NCI-H524 treated with DMSO at 0.1 percent for 48 hours (cell line): ENCODE results near the gene MLXIPL.
"Not testable (repeated sequence)": the region's sequence is repeated elsewhere in the genome, so short reads cannot be mapped to it uniquely, and the experiment has no call there.

Source experiments
- DNase-seq: peaks from one replicate; lab custom pipeline; 2025; lab: John Stamatoyannopoulos, UW

Gene MLXIPL, protein sequence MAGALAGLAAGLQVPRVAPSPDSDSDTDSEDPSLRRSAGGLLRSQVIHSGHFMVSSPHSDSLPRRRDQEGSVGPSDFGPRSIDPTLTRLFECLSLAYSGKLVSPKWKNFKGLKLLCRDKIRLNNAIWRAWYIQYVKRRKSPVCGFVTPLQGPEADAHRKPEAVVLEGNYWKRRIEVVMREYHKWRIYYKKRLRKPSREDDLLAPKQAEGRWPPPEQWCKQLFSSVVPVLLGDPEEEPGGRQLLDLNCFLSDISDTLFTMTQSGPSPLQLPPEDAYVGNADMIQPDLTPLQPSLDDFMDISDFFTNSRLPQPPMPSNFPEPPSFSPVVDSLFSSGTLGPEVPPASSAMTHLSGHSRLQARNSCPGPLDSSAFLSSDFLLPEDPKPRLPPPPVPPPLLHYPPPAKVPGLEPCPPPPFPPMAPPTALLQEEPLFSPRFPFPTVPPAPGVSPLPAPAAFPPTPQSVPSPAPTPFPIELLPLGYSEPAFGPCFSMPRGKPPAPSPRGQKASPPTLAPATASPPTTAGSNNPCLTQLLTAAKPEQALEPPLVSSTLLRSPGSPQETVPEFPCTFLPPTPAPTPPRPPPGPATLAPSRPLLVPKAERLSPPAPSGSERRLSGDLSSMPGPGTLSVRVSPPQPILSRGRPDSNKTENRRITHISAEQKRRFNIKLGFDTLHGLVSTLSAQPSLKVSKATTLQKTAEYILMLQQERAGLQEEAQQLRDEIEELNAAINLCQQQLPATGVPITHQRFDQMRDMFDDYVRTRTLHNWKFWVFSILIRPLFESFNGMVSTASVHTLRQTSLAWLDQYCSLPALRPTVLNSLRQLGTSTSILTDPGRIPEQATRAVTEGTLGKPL

DNA sequence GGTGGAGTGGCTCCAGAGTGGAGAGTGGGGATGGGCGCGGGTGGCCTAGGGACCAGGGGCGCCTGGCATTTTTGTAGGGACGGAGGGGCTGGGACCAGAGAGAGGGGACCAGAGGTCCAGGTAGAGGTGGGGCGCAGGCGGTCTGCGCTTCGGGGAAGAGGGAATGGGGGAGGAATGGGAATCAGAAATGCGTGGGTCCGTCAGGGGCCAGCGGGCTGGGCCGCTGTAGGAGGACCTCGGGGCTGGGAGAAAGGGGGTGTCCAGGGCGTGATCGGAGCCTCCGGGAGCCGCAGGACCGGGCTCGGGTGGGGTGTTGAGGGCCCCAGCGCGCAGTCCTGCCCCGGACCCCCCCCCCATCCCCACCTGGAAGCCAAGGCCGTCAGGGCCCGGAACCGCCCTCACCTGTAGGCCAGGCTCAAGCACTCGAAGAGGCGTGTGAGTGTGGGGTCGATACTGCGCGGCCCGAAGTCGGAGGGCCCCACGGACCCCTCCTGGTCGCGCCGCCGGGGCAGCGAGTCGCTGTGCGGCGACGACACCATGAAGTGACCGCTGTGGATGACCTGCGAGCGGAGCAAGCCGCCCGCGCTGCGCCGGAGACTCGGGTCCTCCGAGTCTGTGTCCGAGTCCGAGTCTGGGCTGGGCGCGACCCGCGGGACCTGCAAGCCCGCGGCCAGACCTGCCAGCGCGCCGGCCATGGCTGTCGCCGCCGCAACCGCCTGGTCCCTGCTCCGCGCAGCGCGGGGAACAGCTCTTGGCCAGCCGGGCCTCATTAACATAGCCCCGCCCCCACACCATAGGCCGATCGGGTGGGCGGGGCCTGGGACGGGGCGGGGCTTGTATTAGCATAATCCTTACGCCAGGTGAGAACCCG is at the start of gene MLXIPL:
MLXIPL (minus strand) TSS at position 725 of the 871 bp plus-strand sequence; CDS start at position 695, 30 bp downstream.
- no peak for DNase-seq

DNA sequence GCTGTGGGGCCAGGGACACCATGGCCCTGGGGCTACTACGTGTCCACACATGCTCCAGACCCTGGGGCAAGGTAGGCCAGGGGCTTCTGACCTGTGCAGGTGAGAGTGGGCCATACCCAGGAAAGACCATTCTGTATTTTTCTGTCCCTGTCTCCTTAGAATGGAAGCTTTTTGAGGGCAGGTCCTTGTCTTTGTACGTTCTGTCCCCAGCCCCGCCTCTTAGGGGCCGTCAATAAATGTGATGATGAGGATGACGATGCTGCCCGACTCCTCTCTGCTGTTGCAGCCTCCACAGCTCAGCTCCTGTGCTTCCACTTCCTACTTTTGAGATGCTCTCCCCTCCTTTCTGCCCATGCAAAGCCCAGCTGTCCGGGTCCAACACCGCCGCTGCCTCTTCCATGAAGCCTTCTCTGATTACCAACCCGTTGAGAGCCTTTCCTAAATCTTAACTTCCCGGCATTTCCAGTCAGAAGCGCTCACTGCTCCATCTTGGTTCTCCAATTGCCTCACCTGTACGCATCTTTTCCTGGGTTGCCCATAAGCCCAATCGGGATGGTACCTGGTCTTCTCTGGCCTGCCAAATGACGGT is 47.6 kb upstream of the MLXIPL start:
- no peak for DNase-seq

DNA sequence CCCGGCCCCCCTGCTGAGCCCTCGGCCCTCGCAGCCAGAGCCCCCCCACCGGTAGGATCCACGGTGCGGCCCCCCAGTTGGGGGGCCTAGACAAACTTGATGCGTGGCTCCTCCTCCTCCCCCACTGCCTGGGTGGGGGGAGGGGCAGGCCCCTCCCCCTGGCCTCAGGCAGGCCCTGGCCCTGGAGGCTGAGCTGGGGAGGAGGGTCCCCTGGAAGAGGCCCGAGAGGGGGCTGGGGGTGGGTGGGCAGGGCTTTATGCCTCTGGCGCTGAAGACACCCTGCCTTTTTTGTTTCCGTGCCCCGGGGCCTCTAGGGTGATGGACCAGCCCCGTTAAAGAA is 47.0 kb upstream of the MLXIPL start:
- DNase-seq: no peak

DNA sequence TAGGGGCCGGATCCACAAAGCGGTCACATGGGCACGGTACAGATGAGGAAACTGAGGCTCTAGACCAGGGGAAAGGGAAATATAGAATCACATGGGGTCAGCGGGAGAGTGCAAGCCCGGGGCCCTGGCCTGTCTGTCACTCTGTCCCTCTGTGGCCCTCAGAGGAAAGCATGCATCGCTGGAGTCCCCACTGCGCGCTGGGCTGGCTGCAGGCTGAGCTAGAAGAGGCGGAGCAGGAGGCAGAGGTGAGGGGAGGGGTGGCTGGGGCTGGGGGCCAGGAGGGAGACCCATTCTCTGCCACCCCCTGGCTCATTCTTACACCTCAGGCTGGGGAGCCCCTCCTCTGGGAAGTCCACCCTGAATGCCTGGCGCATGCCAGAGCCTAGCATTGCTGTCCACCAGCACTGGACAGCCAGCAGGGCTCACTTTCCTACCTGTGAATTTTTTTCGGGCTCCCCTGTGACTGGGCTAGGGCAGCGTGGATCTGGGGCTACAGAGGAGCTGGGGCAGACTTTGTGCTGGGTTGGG is 45.6 kb upstream of the MLXIPL start:
- no peak for DNase-seq

DNA sequence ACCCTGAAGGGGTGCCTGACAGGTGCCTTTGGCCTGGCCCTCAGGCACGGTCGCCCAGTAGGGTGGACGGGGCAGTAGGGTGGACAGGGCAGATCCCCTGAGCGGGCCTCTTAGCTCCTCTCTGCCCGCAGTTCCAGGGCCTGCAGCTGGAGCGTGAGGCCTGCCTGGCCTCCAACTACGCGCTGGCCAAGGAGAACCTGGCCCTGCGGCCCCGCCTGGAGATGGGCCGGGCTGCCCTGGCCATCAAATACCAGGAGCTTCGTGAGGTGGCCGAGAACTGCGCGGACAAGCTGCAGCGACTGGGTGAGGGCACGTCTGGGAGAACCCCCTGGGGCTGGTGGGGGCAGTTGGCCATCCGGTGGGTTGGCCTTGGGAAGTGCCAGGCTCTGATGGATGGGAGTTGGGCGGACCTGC is 45.0 kb upstream of the MLXIPL start:
- DNase-seq: no peak

DNA sequence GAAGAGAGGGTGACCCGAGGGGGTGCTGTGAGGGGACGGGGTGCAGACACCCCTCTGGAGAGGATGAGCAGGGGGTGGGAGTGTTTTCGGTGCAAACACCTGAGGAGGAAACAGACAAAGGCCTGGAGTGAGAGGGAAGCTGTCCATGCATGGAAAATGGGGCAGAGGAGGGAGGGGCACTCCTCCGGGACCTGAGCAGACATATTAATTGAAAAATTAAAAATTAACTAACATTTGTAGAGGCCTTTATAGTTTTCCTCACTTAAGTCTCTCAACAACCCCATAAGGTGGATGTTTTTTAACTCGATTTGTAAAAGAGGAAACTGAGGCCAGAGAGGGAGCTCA is 44.5 kb upstream of the MLXIPL start:
- no peak for DNase-seq

DNA sequence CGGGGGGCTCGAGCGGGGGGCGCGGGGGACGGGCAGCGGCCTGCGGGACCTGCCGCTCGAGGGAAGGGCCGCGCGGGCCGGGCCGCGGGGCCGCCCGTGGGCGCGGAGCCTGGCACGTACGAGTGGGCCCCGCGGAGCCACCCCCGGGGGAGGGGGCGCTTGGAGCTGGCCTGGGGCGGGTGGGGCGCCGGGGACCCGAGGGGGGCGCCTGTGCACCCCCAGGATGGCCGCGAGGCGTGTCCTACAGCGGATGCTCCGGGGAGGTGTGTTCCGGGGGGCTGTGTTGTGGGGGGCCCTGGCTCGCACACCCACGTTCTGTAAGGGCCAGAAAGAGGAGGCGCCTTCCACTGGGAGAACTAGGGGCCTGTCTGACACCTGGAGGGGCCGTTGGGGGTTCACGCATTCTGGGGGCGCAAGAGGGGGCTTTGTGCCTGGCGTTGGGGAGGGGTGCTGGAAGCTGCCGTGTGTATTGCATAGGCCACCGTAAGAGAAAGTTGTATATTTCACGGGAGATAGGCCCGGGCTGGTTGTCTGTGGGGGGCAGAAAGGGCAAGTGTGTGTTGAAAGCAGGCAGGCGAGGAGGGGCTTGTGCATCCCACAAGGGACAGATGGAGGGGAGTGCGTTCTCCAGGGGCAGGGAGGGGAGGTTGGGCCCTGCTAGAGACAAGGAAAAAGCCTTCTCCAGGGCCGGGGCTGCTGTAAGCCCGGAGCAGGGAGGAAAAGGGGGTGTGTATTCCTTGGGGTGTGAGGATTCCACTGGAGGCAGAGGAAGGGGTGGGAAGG is 44.0 kb upstream of the MLXIPL start:
- DNase-seq: no peak

DNA sequence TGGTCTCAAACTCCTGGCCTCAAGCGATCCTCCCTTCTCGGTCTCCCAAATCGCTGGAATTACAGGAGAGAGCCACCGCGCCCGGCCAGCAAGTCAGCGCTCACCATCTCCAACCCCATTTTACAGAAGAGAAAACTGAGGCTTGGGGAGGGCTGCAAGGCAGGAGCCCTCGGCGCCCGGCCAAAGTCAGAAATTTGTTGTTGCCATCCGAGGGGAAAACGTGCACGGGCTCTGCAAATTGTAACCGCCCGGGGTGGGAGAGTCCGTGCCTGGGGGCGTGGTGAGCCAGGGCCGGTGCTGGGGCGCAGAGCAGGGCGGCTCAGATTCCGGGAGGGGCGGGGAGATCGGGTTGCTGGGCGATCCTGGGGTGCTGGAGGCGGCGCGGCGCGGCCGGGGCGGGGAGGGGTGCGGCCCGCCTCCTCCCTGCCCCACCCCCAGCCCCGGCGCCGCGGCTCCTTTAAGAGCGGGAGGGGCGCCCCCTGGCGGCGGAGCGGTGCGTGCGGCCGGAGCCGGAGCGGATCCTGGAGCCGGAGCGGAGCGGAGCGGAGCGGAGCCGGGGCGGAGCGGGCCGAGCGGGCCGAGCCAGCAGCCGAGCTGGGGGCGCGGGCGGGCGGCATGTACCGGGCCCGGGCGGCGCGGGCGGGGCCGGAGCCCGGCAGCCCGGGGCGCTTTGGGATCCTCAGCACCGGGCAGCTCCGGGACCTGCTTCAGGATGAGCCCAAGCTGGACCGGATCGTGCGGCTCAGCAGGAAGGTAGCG is 43.2 kb upstream of the MLXIPL start, which contains the start of gene VPS37D:
VPS37D (plus strand) TSS at position 488 of the 759 bp plus-strand sequence; CDS start at position 616, 128 bp downstream.
- no peak for DNase-seq

DNA sequence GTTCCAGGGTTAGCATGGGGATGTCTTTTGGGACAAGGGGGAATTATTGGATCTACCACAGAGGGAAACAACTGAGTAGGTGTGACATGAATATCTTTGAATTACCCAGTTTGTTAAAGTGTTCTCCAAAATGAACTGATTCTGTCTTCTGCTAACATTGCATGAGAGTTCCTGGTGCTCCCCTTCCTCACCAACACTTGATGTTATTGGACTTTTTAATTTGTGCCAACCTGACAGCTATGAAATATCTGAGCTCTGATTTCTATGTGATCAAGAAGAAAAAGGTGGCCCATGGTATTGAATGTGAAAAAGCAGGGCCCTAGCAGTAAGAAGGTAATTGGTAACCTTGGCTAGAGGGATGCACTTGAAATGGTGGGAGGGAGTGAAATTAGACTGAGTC is 38.7 kb upstream of the MLXIPL start:
- no peak for DNase-seq

DNA sequence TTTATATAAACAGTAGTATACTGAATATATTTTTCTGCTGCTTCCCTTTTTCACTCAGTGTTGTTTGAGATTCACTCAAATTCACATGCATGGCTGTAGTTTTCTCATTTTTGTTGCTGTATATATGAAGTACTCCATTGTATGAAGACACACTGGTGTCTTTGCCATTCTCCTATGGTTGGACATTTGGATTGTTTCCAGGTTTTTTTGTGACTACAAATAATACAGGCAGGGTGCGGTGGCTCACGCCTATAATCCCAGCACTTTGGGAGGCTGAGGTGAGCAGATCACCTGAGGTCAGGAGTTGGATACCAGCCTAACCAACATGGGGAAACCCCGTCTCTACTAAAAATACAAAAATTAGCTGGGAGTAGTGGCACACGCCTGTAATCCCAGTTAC is 36.3 kb upstream of the MLXIPL start:
- not testable (repeated sequence) for DNase-seq

DNA sequence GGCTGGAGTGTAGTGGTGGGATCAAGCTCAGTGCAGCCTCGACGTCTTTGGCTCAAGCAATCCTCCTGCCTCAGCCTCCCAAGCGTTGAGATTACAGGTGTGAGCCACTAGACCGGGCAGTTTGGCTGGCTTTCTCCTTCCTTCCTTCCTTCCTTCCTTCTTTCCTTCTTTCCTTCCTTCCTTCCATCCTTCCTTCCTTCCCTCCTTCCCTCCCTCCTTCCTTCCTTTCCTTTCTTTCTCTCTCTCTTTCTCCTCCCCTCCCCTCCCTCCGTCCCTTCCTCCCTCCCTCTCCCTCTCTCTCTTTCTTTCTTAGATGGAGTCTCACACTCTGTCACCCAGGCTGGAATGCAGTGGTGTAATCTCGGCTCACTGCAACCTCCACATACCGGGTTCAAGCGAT is 35.7 kb upstream of the MLXIPL start:
- DNase-seq: no peak

DNA sequence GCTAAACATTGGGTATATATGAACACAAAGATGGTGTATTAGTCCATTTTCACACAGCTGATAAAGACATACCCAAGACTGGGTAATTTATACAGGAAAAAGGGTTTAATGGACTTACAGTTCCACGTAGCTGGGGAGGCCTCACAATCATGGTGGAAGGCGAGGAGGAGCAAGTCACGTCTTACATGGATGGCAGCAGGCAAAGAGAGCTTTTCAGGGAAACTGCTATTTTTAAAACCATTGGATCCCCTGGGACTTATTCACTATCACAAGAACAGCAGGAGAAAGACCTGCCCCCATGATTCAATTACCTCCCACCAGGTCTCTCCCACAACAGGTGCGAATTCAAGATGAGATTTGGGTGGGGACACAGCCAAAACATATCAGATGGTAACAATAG is 31.0 kb upstream of the MLXIPL start:
- DNase-seq: not testable (repeated sequence)

DNA sequence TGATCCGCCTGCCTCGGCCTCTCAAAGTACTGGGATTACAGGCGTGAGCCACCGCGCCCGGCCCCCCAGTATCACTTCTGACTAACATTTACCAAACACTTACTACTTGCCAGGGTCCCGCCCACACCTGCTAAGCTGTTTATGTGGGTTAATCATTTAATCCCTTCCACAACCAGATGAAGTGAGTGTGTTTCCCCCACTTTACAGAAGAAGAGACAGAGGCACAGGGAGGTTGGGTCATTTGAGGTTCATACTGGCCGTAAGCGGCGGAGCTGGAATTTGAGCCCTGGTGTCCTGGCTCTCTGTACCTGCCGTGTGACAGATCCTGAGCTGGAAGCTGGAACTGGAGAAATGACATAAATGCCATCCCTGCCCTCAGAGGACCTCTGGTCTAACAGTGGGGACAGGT is 28.2 kb upstream of the MLXIPL start:
- DNase-seq: no peak

DNA sequence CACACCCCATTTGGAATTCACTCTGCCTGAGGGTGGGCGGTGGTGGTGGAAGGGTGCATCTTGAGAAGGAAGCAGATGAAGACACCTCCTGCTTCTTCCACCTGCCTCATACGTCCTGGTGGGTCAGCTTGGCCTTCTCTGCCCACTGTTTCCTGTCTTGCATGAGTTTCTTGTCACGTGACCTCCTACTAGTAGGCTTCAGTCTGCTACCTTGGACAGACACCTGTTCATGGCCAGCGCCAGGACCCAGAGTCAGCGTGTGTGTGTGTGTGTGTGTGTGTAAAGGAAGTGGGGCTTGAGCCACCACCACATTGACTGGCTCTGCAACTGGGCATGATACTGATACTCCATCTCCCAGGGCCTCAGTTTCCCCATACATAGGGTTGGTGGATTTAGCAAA is 26.2 kb upstream of the MLXIPL start:
- no peak for DNase-seq

DNA sequence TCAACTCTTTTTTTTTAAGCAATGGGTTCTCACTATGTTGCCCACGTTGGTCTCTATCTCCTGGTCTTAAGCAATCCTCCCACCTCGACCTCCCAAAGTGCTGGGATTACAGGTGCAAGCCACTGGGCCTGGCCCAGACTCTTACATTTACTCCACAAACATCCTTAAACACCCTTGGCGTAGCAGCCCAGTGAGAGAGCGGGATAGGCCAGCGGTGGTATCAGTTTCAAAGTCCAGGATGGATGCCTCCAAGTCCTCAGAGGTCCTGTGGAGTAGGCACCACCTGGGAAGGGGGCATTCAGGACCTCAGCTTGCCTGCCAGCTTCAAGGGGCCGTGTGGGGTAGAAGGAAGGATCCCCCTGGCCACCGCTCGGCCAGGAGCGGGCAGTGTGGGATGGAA is 25.3 kb upstream of the MLXIPL start:
- DNase-seq: no peak

DNA sequence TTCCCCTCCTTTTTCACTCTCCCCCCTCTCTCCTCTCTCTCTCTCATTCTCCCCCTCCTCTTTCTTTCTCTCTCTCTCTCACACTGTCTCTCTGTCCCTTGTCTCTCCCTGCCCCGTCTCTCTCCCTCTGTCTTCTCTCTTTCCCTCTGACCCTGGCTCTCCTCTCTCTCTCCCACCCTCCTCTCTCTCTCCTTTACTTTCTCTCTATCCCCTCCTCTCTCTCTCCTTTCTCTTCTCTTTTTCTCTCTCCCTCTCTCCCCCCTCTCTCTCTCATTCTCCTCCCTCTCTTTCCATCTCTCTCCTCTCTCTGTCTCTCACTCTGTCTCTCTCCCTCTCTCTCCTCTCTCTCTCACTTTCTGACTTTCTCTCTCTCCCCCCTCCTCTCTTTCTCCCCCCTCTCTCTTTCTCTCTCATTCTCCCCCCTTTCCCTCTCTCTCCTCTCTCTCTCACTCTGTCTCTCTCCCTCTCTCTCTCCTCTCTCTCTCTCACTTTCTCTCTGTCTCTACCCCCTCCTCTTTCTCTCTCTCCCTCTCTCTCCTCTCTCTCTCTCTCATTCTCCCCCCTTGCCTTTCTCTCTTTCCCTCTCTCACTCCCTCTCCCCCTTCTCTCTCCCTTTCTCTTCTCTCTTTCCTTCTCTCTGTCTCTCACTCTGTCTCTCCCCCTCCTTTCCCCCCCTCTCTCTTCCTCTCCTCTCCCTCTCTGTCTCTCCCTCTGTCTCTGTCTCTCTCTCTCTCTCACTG is 24.4 kb upstream of the MLXIPL start:
- DNase-seq: no peak

DNA sequence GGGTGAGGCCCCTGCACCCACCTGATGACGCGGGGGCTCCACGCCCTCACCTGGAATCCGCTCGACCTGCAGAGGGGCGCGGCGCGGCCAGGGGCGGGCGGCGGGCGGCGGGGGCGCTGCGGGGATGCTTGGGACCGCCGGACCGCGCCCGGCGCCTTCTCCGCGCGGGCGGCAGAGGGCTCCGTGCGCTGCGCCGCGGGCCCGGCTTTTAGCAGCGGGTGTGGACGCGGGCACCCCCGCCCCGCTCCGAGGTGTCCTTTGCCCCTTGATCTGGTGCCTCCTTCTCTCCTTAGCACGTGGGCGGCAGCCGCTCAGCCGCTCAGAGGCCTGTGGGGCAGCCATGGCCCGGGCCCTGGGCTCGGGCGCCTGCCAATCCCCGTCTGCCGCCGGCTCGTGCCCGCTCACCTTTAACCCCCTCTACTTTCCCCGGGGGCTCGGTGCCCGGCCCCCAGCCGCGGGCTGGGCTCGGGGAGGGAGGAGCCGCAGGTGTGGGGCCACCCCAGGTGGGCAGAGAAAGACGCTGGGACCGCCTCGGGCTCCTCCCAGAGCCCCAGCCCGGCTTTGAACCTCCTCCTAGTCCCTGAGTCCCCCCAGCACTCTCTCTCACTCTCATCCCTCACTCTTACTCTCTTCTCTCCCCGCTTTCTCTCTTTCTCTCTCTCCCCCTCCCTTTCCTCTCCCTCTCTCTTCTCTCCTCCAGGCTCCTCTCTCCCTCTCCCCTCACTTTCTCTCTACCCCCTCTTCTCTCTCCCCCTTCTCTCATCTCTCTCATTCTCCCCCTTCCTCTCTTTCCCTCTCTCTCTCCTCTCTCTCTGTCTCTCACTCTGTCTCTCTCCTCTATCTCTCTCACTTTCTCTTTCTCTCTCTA is 23.6 kb upstream of the MLXIPL start:
- no peak for DNase-seq
